BJ (cell line): ENCODE data around the gene C16orf96. TPM values are rescaled to one million over a fixed set of nuclear protein-coding genes. Genes with fewer than 3 reads are reported as not detected.

ENCODE experiments used
- CTCF ChIA-PET: fragments of 350-600 bp; formaldehyde crosslinking; extraction: SDS; loops from one replicate; lab custom pipeline; 2021; ENCODE audit warnings: antibody characterized with exemption, inconsistent platforms; lab: Yijun Ruan, JAX
- POLR2A ChIA-PET: fragments of 300-600 bp; sonication (Branson Sonifier 250); formaldehyde crosslinking; extraction: SDS; loops from one replicate; lab custom pipeline; 2021; ENCODE audit warnings: antibody characterized with exemption; lab: Charles Lee
- DNase-seq: peaks from one replicate; pipeline ENCODE4 v3.0.0-alpha.2; 2011; ENCODE audit warnings: low read depth
- H3K27me3 ChIP-seq: 2 replicates; pipeline ENCODE4 v1.6.0; 2011; ENCODE audit warnings: low read length; ENCODE audit not compliant: control insufficient read depth, insufficient read depth
- H3K36me3 ChIP-seq: 2 replicates; pipeline ENCODE4 v1.5.1; 2011; ENCODE audit warnings: low read length; ENCODE audit not compliant: control insufficient read depth, insufficient read depth
- H3K4me3 ChIP-seq: 2 replicates; pipeline ENCODE4 v1.5.1; 2011; ENCODE audit warnings: low read depth, mild to moderate bottlenecking, control low read depth, low read length
- CTCF ChIP-seq: IDR thresholded peaks from 2 replicates; pipeline ENCODE4 v1.5.1; 2011; ENCODE audit warnings: low read depth, mild to moderate bottlenecking, control low read depth, inconsistent platforms, low read length, moderate library complexity; ENCODE audit not compliant: insufficient read depth
- polyA plus RNA-seq: library from polyadenylated mRNA; depleted of rRNA; stranded (reverse); fragments of >200 nt; gene quantifications from 2 replicates; pipeline ENCODE4 v1.2.3, GENCODE V29; 2011

The C16orf96 gene
- polyA plus RNA-seq, 1 experiment: not detected

GRCh38 chr16:4594433-4595410 is 38.6 kb downstream of the C16orf96 start:
- ChIA-PET CTCF (interaction anchor here (5.4 kb wide), 1 partner anchor 9 kb away, joined by 33 read pairs; no protein-coding TSS in a partner anchor), POLR2A (no interaction called here)
- DNase-seq: no peak
- no peaks in the 10 kb centered on the region for H3K36me3 ChIP-seq
- H3K4me3 ChIP-seq: no peak overlapping the region
- TF ChIP-seq CTCF: no peak
- peaks cover 1% of the 10 kb centered on the region; the same call in 1 of the 2 replicates for H3K27me3 ChIP-seq

- Histone ChIP-seq H3K27me3 (peaks cover 5% of the 10 kb centered on the region), H3K4me3 (no peak overlapping the region), H3K36me3 (no peaks in the 10 kb centered on the region)
- DNase-seq: no peak
- ChIA-PET POLR2A (no interaction called here), CTCF (interaction anchor here (0.7 to 5.4 kb wide), 3 partner anchors 11 to 114 kb away, joined by 3 to 33 read pairs (median 3); no protein-coding TSS in a partner anchor)
- no peak for TF ChIP-seq CTCF
These were observed 41.0 kb downstream of the C16orf96 start for GRCh38 chr16:4597174-4597573.

- POLR2A ChIA-PET: no interaction called here
- H3K36me3 ChIP-seq: no peaks in the 10 kb centered on the region
- CTCF ChIA-PET: interaction anchor here (5.4 kb wide), 1 partner anchor 13 kb away, joined by 33 read pairs; no protein-coding TSS in a partner anchor
- no peak for TF ChIP-seq CTCF
- no peak overlapping the region for H3K4me3 ChIP-seq
- H3K27me3 ChIP-seq: peaks cover 4% of the 10 kb centered on the region
- no peak for DNase-seq
These were observed 42.9 kb downstream of the C16orf96 start for GRCh38 chr16:4599037-4599436.

- DNase-seq: no peak
- TF ChIP-seq CTCF: no peak
- ChIA-PET CTCF (interaction anchor here (5.4 kb wide), 1 partner anchor 14 kb away, joined by 33 read pairs; no protein-coding TSS in a partner anchor), POLR2A (no interaction called here)
- Histone ChIP-seq H3K4me3 (no peak overlapping the region), H3K27me3 (peaks cover 4% of the 10 kb centered on the region), H3K36me3 (no peaks in the 10 kb centered on the region)
These were observed 43.4 kb downstream of the C16orf96 start for GRCh38 chr16:4599545-4599944.
